GM23338 (cell line): ENCODE results near the gene MRPL38. TPM values are rescaled to one million over a fixed set of nuclear protein-coding genes. Genes with fewer than 3 reads are reported as not detected.

ENCODE experiments used
- CREB1 ChIP-seq: fragments of 250-450 bp; sonication (Bioruptor Pico); IDR thresholded peaks from 2 replicates; pipeline ENCODE4 v1.5.0; 2020; ENCODE audit warnings: low read depth, mild to moderate bottlenecking, moderate library complexity
- EZH2phosphoT487 ChIP-seq: fragments of 200-600 bp; sonication (generic); IDR thresholded peaks from one replicate; pipeline ENCODE4 v1.8.1; 2018; ENCODE audit warnings: antibody characterized with exemption; ENCODE audit not compliant: unreplicated experiment
- JUNB ChIP-seq: IDR thresholded peaks from one replicate; pipeline ENCODE4 v1.6.1; 2016; ENCODE audit warnings: antibody characterized with exemption; ENCODE audit not compliant: unreplicated experiment
- POLR2AphosphoS5 ChIP-seq: IDR thresholded peaks from 2 replicates; pipeline ENCODE4 v1.6.1; 2016; ENCODE audit warnings: antibody characterized with exemption, low read depth
- REST ChIP-seq: IDR thresholded peaks from one replicate; pipeline ENCODE4 v1.6.1; 2018; ENCODE audit warnings: antibody characterized with exemption; ENCODE audit not compliant: unreplicated experiment
- ZNF114 ChIP-seq: fragments of 250-450 bp; sonication (Bioruptor Pico); IDR thresholded peaks from 2 replicates; pipeline ENCODE4 v1.5.0; 2020; ENCODE audit warnings: mild to moderate bottlenecking, moderate library complexity
- ZNF331 ChIP-seq: fragments of 250-450 bp; sonication (Bioruptor Pico); IDR thresholded peaks from 2 replicates; pipeline ENCODE4 v1.5.0; 2020; ENCODE audit warnings: low read depth, mild to moderate bottlenecking, moderate library complexity
- ZNF462 ChIP-seq: fragments of 250-450 bp; sonication (Bioruptor Pico); IDR thresholded peaks from 2 replicates; pipeline ENCODE4 v1.5.0; 2020; ENCODE audit warnings: mild to moderate bottlenecking, moderate library complexity
- polyA plus RNA-seq: library from polyadenylated mRNA; unstranded; fragments of >200 nt; fragmentation: Nextera tagmentation; extraction: Ambion mirVana; gene quantifications from 2 replicates; pipeline ENCODE4 v1.2.1, GENCODE V29; 2016
- total RNA-seq: library from RNA; depleted of rRNA; stranded (reverse); fragments of >200 nt; shearing (Covaris generic); gene quantifications from 2 replicates; pipeline ENCODE4 v1.2.3, GENCODE V29; 2014

MRPL38 gene
- total and polyA plus RNA-seq, 2 experiments from 2014 or later = 63.6 to 90.0 TPM

GRCh38 chr17:75943491-75943890, 38.8 kb upstream of the MRPL38 start (continued):
- TF ChIP-seq ZNF462 (CRISPR knock-in tag) (no peak), CREB1 (CRISPR knock-in tag) (no peak), ZNF331 (CRISPR knock-in tag) (no peak), POLR2AphosphoS5 (no peak), EZH2phosphoT487 (no peak), ZNF114 (CRISPR knock-in tag) (no peak), JUNB (no peak), REST (no peak)
